ENCODE results near the gene ADD1.

Gene ADD1

DNA sequence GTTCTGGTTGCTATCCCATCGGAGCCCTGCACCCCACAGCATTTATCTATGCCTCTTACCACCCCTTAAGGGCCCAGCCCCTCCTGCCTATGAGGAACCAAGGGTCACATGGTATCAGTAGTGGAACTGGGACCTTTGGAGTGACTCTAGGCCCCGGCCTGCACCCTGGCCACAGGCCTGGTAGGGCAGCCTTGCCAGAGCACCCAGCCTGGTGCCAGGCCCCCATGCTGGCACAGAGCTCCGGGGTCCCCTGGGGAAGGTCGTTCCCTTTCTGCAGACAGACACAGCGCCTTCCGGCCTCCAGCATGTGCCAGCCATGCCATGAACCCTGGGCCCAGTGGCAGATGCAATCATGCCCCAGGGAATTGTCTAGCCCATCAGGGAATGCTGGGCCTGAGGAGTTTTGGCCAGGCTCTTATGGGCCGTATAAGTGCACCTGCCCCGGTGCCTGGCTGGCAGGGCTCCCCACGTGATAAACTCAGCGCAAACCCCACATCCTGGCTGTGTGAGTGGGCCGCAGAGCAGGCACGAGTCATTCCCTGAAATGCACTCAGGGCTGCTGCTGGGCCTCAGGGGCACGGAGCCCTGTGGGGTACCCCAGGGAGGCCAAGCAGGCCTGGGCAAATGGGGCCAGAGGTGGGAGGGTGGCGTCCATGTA, 19.8 kb upstream of the ADD1 start:
- DNase-seq: no peak

- DNase-seq: no peak
Measured at GRCh38 chr4:2824329-2824835, 19.3 kb upstream of the ADD1 start.

- no peak for DNase-seq
Measured at GRCh38 chr4:2824836-2825381, 18.7 kb upstream of the ADD1 start.

DNA sequence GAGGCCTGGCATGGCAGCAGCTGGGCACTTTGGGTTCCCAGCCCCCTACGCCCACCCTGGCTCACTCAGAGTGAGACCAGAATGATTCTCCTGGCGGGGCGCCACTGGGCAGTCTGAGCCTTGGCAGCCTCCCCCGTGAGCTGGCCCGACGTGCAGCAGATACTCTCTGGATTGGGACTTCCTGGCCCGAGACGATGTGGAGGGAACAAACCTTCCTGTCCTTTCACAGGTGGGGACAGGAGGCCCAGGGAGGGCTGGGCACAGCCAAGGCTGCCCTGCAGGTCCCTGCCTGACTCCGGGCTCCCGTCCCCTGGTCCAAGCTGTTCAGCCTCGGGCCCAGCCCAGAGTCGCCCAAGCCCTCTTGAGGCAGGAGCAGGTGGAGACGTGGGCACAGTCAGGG, 17.9 kb upstream of the ADD1 start:
- DNase-seq: no peak

DNA sequence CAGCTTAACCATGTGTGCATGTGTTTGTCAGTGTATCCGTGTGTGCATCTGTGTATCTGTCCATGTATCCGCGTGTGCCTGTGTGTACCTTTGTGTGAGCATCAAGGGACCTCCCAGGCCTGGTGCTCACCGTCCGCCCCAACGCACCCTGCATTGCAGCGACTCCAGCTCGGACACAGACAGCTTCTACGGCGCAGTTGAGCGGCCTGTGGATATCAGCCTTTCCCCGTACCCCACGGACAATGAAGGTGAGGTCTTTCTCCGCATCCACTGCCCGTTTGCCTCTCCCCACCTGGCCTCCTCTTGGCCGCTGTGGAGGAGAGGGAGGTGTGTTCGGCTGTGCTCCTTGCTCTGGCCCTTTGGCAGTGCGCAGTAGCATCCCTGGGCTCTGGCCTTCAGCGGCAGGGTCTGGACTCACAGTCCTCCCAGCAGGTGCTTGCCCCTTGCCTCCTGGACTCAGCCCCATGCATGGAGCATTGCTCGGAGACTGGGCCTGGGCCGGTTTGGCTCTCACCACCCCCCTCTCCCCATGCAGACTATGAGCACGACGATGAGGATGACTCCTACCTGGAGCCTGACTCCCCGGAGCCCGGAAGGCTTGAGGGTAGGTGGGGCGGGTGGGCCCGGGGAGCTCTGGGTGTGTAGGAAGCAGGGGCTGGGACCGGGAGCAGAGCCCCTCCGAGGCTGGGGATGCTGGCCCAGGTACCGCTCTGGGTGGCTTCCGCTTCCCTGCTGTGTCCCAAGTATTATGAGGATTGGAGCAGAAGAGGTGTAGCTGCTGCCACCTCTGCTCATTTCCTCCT, 16.4 kb upstream of the ADD1 start:
- DNase-seq: no peak

DNA sequence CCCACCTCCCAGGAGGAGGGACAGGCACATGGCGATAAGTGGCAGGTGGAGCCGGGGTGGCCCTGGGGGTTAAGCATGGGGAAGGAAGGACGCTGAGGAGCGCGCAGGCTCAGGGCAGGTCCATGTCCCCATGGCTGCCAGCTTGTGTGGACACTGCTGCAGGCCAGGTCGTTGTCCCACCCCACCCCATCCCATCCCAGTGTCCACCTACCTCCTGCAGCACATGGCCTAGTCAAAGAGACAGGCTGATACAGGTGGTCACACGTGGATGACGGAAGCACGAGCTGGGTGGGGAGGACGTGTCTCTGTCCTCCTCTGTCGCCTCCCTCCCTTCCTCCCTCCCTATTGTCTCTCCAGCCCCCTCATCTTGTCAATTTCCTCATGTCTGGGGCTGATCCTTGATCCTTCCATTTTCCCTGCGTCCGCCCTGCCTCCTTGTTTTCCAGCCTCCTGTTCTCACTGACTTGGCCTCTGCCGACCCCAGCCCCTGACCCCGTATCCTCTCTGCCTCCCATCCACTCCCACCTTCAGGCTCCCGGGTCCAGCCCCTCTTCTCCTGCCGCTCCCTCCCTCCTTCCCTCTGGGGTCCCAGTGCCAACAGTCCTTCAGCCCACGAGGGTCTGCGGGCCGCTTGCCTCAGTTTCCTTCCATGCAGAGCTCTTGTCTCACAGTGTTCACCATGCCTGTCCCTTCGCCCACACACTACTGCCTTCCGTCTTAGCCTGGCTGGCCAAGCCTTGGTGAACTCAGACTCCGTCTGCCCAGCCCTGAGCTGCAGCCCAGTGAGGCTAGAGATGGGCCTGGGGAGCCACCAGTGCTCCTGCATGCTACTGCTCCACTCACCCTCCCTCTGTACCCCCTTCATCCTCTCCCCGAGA, 15.5 kb upstream of the ADD1 start:
- no peak for DNase-seq

- no peak for DNase-seq
Measured at GRCh38 chr4:2828758-2829181, 14.9 kb upstream of the ADD1 start.

GRCh38 chr4:2829321-2829932, 14.2 kb upstream of the ADD1 start:
- no peak for DNase-seq

DNA sequence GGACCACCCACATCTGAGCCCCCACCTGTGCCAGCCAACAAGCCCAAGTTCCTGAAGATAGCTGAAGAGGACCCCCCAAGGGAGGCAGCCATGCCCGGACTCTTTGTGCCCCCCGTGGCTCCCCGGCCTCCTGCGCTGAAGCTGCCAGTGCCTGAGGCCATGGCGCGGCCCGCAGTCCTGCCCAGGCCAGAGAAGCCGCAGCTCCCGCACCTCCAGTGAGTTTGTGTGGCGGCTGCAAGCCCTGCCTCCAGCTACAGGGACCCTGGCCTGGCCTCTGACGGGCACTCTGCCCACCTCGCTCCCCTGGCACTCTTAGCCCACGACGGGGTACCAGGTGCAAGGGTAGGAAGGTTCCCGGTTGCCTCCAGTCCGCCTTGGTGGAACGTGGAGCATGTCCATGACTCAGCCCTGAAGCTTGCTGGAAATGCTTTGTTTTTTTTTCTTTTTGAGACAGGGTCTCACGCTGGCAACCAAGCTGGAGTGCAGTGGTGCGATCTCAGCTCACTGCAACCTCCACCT, 13.7 kb upstream of the ADD1 start:
- DNase-seq: no peak

- DNase-seq: peak; percentile 1
Measured at GRCh38 chr4:2830632-2831610, 12.7 kb upstream of the ADD1 start.

GRCh38 chr4:2831611-2832308, 11.9 kb upstream of the ADD1 start:
- no peak for DNase-seq

GRCh38 chr4:2832309-2832980, 11.2 kb upstream of the ADD1 start:
- no peak for DNase-seq

DNA sequence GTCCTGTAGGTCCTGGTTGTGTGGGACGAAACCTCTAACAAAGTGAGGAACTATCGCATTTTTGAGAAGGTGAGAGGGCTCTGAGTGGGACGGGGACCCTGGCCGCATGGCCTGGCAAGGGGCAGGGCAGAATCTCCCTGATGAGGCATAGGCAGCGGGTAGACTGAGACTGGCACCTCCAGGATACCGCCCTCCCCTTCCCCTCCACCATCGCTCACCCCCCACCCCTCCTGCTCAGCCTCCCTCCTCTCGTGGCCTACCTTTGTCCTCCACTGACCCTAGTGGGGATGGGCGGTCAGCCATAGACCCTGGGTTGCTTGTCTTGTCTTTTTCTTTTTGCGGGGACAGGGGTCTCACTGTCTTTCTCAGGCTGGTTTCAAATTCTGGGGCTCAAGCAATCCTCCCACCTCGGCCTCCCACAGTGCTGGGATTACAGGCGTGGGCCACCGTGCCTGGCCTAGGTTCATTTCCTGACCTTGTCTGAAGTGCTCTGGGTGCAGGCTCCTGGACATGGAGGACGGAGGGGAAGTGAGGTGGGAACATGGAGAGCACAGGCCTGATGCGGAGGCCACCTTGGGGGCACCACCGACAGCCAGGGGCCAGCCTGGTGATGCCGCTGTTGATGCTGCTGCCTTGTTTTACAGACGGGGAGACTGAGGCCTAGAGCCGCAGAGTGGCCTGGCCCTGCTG, 10.5 kb upstream of the ADD1 start:
- DNase-seq: no peak

DNA sequence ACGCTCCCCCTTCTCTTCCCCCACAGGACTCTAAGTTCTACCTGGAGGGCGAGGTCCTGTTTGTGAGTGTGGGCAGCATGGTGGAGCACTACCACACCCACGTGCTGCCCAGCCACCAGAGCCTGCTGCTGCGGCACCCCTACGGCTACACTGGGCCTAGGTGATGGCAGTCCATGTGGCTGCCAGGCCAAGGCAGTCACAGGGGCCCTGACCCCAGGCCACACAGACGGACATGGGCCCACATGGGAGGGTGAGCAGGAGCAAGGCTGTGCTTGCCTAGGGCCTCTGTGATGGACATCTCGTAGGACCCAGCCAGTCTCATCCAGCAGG, 10.0 kb upstream of the ADD1 start:
- DNase-seq: no peak

- no peak for DNase-seq
Measured at GRCh38 chr4:2834001-2834921, 9.4 kb upstream of the ADD1 start.

GRCh38 chr4:2835978-2836377, 7.7 kb upstream of the ADD1 start:
- DNase-seq: no peak

DNA sequence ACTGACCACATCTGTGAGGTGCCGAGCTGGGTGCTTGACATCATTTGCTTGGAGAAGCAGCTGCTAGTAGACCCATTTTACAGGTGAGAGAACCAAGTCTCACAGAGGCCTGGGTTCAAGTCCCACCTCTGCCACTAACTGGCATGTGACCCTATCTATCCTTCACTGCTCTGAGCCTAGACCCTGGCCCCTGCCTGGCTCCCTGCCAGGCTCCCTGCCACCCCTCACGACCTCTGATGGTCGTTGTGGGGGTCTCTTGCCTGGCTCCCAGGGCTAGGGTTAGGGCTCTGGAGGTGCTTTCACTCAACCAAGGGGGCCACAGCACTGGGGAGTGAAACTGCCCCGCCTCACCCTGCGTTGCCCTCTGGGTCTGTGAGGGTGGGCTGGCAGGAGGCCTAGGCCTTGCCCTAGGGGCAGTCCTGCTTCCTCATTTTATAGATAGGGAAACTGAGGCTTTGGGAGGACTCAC, 7.2 kb upstream of the ADD1 start:
- no peak for DNase-seq
